Tibial nerve (tissue), 4 donors: ENCODE measurements around the gene CTNNA3.

Source experiments
- CTCF ChIP-seq, 5 experiments: fragments of 200-600 bp in 3 of 5; fragments of 450-650 bp in 2 of 5; sonication (generic) in 3 of 5; IDR thresholded peaks; one replicate each; pipeline ENCODE4 v1.5.1; 2016 to 2019; ENCODE audit warnings: antibody characterized with exemption in 5 of 5, mild to moderate bottlenecking in 3 of 5, moderate library complexity in 2 of 5
- EP300 ChIP-seq, 2 donors: sonication (generic); formaldehyde crosslinking; IDR thresholded peaks; one replicate each; pipeline ENCODE4 v1.6.1; 2017; ENCODE audit warnings: antibody characterized with exemption in 2 of 2, mild to moderate bottlenecking in 1 of 2

DNA sequence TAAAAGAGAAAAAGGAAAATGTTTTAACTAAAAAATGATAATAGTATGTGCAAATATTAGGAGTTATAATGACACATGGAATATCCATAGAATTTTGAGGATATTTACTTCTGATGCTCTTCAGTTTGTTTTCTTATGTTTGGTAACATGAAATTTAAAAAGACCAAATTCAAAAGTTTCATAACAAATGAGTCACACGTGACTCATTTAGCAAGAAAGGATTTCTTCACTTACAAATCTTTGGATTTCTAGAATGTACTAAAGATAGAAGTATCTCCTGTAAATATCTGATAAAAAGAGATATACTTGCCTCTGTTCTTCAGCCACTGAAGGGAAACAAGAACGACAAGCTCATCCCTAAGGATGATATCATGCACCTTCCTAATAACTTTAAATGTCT is 1544.6 kb downstream of the CTNNA3 start:
- no peak for TF ChIP-seq CTCF (IDR thresholded peaks at IDR 0.05)
- TF ChIP-seq EP300 (IDR thresholded peaks at IDR 0.05), result no peak
